NCI-H226 (cell line): ENCODE measurements around the gene PAX8.
"Not testable (repeated sequence)": the region's sequence is repeated elsewhere in the genome, so short reads cannot be mapped to it uniquely, and the experiment has no call there.

Experiments
- DNase-seq: peaks from one replicate; pipeline ENCODE4 v3.0.0-alpha.2; 2015

PAX8 gene

GRCh38 chr2:113260991-113261390 lies 17.7 kb downstream of the PAX8 start:
- DNase-seq = no peak

DNA sequence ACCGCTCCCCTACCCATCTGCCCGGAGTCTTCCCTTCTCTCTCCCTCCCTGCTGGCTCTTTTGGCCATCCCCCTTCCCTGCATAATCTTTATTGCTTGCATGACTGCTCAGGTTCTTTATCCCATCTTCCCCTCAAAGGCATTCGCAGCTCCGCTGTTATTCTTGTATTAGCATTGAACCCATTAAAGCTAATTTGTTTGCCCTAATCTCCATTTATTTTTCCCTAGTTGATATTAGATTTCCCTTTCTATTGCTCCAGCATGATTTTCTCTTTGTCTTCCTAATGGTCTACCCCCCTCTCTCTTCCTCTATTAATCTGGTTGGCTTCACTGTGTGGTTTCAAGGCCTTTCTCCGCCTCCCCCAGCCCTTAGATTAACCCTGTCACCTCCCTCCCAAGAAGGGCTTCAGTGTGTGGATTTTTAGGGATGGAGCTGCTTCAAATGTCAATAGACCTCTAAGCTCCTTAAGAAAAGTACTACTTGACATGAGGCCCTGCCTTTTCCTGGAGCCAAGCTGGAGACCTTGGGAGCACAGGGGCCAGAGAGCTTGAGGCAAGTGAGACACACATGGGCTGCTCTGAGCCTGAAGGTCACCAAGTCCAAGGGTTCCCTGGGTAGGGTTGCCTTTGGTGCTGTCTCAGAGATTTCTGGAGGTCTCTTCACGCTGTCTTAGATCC lies 20.1 kb downstream of the PAX8 start:
- DNase-seq = no peak

DNA sequence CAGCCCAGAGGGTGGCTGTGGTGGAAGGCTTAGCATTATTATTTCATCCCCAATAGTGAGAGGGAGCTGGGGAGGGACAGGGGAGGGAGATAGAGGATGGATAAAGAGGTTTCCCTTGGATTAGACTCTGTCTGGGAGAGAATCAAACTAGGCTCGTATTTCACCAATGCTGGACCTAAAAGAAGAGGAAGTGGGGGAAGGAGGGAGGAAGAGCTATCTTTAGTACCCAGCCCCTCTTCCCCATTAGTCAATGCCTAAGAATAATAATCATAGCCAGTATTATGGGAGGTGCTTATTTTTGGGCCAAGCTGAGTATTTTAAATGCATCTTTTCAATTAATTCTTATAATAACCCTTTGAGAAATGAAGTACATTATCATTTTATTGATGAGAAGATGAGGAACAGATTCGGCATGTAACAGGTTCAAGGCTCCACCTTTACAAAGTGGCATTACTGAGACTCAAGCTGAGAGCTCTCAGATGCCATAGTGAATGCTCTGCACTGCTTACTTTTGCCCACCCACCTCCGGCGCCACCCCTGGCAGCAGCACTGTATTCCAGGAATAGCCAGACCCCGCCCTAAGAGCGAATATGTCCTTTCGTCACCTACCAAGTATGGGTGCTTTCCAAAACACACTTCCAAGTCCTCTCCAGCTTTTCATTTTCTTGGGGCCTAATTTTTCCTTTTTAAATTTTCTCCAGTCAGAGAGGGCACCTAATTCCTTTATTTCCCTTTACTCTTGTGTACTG lies 21.0 kb downstream of the PAX8 start:
- DNase-seq = no peak

DNA sequence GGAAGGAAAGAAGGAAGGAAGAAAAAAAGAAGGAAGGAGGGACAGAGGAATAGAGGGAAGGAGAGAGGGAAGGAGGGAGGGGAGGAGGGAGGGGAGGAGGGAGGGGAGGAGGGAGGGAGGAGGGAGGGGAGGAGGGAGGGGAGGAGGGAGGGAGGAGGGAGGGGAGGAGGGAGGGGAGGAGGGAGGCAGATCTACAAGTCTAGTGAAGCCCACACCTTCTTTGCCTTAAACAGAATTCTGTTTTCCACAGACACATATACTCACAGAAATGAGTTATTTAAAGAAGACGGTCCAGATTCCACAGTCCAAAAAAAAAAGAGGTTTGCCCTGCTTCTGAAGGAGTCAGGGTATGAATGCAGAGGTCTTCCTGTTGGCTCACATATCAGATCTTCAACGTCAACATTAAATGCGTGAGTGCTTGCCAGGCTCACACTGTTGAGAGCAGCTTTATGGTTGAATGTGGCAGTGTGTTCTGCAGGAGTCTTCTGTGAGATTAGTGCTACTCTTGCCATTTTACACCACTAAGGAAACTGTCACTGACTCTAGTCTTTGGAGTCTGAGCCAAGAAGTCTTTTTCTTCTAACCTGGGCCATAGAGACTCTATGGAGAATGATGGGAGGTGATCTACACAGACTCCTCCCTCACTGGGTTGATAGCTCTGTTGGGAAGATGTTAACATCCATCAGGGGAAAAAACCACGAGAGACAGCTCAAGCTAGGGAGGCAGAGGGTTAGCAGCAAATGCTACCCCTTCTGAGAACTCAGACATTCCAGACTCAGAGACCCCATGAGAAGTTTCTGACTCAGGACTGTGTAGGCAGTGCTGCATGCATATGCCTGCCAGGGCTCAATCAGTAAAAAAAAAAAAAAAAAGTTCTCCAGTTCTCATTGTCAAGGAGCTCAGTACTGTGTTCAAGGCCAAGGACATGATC lies 23.3 kb downstream of the PAX8 start:
- peak; percentile 67 for DNase-seq

DNA sequence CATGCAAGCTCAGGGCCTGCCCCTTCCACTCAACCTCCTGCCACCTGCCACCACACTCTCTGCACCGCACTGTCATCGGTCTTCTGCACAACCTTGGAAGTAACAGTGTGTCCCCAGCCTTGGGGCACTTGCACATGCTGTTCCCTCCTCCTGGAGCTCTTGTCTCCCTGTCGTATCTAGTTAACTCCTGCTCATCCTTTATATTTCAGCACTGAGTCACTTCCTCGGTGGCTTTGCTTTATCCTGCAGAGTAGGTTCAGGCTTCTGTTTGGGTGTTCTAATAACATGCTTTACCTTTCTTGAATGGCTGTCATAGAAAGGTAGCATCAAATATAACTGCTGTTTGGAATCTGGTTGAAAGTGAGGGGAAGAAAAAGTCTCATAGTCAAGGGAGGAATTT lies 25.3 kb downstream of the PAX8 start:
- no peak for DNase-seq

GRCh38 chr2:113252047-113252590 lies 26.6 kb downstream of the PAX8 start:
- no peak for DNase-seq

DNA sequence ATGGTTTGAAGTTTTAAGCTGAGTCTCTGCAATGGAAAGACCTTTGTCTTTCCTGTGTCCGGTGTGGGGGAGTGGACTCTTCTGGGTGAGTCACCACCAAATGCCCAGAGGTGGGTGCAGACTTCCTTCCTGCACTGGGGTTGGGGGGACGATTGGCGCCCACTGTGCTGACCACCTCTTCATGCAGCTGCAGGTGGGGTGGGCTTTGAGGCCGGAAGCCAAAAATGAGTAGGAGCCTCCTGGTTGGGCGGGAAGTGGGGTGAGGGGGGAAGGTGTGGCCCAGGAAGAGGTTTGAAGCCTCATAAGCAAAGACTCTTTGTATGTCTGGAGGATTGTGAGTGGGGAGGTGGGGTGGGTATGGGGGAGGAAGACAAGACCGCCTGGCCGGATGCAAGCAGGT lies 27.6 kb downstream of the PAX8 start:
- DNase-seq = no peak

- DNase-seq = peak; percentile 58
These were observed 29.5 kb downstream of the PAX8 start for GRCh38 chr2:113248997-113249770.

GRCh38 chr2:113246606-113247005 lies 32.1 kb downstream of the PAX8 start:
- DNase-seq = no peak

DNA sequence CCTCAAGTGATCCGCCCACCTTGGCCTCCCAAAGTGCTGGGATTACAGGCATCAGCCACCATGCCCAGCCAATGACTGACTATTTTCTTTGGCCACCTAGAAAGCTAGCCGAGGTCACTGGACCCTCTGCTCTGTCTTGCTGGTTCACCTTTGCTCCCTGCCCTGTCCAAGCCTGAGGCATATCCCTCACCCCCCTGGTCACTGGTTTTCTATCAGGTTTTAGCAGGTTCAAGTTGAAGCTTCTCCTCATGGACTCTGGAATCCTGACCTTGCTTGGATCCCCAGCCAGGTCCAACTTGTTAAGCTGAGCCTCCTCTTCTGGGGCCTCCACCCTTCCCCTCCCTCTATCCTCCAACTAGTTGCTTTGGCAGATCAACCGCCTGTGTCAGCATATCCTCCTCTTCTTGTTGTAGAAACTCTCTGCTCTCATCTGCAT lies 33.4 kb downstream of the PAX8 start:
- DNase-seq = no peak

- DNase-seq = no peak
These were observed 36.4 kb downstream of the PAX8 start for GRCh38 chr2:113242327-113242726.

DNA sequence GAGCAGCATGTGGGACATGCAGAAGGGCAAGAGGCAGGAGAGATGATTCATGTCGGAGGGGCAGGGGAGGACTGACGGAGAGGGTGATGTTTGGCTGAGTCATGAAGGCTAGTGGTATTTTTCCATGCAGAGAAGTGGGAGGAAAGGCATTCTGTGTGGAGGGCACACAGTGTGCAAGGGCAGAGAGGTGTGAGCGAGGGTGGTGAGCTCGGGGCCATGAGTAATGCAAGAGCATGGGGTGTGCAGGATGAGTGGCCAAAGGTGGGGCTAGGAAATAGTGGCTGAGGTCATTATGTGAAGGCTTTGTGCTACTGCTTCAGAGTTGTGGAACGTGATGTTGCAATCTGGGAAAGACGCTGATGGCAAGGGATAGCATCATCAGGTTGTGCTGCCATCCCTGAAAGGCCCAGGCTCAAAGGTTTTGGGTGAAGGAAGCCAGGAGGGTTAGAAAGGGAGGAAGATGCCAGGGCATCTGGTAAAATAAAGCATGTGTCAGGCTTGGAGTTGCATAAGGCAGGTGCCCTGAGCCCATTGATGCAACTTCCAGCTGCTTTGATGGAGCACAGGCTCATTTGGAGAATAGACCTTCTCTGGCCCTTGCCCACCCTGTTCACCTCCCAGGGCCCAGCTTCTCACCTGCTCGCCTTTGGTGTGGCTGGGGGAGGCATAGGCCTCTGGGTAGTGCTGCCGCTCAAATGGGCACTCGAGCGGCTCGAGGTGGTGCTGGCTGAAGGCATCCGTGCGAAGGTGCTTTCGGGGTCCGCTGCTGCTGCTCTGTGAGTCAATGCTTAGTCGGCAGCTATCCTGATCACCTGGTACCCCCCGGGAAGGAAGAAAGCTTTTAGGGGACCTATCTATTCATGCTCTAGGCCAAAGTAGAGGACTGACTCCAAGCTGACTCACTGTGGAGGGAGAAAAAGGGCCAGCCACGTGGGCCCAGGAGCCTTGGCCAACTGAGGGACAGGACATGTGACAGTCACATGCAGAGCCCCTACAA lies 37.5 kb downstream of the PAX8 start:
- DNase-seq = peak; percentile 100

DNA sequence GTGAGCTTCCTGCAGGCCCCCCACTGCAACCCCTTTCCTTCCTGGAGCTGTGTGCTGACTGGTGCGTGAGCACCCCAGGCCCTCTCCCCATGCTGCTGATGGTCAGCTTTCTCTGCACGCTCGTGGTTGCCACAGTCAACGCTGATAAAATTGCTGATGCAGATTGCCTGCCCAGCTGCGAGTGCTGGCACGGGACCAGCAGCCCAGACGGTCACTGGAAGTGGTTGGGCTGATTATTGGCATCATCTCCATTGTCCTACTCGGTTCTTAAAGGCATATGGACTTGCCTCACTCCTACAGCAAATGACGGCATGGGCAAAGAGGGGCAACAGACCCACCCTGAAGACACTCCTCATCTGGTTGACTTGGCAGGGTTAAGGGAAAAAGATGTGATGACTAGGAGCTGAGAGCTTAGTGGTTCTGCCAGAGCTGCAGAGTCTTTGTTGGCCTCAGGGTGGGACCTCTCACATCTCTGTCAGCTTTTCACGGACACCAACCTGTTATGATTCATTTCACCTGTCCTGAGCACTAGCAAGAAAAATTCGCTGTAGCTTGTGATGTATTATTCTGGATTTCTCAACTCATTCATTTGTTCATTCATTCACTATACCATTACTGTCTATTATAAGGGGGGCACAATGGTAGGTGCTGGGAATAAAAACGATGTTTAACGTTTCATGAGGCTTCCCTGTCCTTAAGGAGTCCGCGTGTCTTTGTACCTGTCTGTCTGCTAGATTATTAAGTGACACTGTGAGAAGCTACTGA lies 38.4 kb downstream of the PAX8 start:
- DNase-seq = peak; percentile 88

GRCh38 chr2:113238871-113239839 lies 39.6 kb downstream of the PAX8 start:
- no peak for DNase-seq

GRCh38 chr2:113237604-113238160 lies 41.0 kb downstream of the PAX8 start:
- no peak for DNase-seq

DNA sequence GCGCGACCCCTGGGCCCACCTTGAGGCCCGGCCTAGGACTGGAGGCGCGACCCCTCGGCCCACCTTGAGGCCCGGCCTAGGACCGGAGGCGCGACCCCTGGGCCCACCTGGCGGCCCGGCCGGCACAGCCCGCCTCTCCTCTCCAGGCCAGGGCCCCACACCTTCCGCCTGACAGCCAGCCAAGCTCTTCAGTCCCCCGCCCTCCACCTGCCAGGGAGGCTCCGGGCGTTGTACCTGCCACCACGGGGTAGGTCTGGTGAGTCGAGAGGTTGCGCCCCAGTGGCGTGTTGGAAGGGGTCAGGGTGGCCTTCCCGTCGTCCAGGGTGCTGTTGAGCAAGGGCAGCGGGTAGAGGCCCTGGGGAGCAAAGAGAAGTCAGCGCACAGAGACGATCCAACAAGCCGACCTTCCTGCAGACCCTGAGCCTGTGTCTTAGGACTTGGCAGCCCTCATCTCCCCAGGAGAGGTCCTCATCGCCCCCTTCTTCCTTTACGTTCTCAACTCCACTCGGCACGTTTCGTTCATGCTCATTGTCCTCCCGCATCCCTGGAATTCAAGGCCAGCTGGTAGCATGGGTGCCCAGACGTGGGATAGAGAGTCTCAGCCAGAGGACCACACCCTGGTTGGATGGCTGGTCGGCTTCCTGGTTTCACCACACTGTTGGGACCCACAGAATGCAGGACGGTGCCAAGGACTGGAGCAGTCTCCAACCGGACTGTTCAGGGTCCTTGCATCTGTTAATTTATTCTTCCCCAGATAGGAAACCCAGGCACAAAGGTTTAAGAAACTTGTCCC lies 42.2 kb downstream of the PAX8 start:
- DNase-seq = no peak

DNA sequence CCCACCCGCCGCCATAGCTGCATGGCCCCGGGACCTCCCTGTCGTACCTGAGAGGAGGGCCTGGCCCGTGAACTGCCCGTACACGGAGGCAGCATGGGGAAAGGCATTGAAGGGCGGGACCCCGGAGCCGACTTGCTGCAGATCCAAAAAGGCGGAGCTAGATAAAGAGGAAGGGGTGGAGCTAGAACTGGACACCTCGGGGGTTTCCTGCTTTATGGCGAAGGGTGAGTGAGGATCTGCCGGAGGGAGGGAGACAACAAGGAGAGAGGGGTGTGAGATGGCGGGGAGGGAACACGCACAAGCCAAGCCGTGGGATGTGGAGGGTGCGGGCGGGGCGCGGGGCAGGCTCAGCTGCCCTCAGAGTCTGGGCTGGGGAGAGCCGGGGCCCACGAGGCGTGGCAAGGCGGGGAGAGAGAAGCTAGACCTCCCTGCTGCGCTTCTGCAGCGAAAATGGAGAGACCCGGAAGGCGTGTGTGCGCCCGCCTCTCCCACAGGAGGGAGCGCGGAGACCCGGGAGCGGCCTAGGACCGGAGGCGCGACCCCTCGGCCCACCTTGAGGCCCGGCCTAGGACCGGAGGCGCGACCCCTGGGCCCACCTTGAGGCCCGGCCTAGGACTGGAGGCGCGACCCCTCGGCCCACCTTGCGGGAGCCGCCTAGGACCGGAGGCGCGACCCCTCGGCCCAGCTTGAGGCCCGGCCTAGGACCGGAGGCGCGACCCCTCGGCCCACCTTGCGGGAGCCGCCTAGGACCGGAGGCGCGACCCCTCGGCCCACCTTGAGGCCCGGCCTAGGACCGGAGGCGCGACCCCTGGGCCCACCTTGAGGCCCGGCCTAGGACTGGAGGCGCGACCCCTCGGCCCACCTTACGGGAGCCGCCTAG lies 43.1 kb downstream of the PAX8 start:
- not testable (repeated sequence) for DNase-seq
